Superior temporal gyrus (tissue), 1 donor: ENCODE measurements around the gene GIPR.
"Not testable (repeated sequence)": the region's sequence is repeated elsewhere in the genome, so short reads cannot be mapped to it uniquely, and the experiment has no call there.

Source experiments
- DNase-seq: peaks from one replicate; pipeline ENCODE4 v3.0.0-alpha.2; 2016; ENCODE audit errors: extremely low spot score

Gene GIPR

DNA sequence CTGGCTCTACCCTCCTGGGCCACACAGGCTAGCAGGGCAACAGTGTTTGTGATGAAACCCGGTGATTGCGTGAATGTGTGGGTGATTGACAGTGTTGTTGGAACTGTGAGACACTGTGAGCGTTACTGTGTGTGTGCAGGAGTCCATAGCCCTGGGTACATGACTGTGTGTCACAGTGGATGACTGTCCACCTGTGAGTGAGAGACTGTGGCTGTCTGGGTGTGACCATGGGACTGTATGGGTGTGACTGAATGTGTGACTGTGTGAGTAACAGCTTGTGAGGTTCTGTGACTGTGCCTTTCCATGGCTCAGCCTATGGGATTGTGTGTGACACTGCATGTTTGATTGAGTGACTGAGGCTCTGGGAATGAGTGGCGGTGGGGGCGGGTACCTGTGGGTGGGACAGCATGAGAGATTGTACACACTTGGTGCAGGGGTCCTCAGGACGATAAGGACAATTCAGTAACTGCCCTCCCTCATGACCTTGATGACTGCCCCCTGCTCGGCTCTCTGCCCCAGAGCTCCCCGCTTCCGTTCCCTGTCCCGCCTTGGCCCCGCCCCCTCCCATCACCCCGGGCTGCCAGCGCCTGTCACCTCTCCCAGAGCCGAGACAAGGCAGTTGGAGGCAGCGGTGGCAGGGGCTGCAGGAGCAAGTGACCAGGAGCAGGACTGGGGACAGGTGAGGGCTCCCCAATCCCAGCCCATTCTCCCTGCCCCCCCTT, at the start of gene GIPR:
TSS of gene GIPR (plus strand) at position 602 of the 722 bp plus-strand sequence. CDS start 1,300 bp downstream, outside the sequence.
- no peak for DNase-seq

GRCh38 chr19:45621389-45621788, 46.6 kb upstream of the GIPR start:
- DNase-seq = no peak

- DNase-seq = no peak
Measured at GRCh38 chr19:45621976-45622503, 46.0 kb upstream of the GIPR start.

DNA sequence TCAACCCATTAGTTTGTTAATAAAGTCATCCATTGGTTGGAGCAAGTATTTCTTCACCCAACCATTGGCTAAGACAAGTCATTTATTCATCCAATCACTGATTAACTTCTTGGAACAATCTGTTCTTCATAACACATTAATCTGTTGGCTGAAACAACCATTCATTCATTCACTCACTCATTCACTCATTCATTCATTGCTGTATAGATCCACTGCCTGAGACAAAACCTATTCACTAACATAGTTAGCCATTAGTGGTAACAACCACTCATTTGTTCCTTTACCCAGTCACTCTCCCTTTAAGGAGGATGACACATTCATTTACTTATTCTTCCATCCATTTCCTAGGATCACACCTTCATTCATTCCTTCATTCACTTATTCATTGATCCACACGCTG, 44.0 kb upstream of the GIPR start:
- DNase-seq = no peak

DNA sequence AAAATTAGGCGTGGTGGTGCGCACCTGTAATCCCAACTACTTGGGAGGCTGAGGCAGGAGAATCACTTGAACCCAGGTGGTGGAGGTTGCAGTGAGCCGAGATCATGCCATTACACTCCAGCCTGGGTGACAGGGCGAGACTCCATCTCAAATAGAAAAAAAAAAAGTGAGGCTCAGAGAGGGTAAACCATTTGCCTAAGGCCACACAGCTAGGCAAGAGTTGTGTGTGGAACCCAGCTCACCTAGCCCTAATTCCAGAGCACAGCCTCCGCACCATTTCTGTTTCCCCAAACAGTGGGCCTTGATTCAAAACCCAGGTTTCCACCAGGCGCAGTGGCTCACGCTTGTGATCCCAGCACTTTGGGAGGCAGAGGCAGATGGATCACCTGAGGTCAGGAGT, 39.8 kb upstream of the GIPR start:
- not testable (repeated sequence) for DNase-seq

DNA sequence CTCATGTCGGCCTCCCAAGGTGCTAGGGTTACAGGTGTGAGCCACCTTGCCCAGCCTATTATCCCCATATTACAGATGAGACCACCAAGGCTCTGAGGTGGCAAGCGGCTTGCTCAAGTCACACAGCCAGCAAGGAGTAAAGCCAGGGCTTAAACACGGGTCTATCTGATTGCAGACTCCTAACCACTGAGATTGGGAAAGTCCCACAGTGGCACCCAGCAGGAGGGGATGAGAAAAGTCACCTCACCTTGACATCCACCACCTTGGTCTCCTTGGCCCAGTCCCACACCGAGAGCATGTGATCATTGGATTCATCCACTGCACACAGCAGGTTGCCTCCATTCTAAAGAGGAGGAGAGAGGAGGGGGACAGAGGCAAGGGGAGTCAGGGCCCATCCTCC, 38.3 kb upstream of the GIPR start:
- DNase-seq = no peak

- no peak for DNase-seq
Measured at GRCh38 chr19:45630463-45630862, 37.6 kb upstream of the GIPR start.

DNA sequence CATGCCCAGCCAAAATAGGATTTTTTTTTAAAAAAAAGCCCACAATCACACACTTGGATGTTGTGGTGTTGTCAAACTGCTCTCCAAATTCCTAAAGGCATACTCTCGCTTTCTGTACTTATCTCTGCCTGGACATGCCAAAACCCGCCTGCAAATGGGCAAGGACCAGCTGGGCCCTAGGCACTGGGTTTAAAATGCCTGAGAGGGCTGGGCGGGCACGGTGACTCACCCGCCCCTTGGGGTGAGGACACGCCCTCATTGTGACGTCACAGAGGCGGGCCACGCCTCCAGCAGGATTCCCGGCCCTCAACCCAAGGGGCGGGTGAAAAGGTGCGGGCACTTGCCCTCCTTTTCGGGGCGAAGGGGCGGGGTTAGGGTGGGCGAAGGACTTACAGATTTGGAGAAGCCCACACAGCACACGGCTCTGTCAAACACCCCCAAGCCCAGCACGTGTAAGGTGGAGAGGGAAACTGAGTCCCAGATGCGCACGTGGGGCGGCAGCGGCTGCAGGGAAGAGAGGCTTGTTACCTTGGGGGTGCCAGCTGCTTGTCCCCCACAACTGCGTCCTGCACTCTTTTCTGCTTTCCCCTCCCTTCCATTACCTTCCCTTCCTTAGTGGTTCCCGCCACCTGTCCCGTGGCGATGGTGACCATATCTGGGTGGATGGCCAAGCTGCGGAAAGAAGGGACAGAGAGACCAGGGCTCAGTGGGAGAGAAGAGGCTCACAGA, 35.4 kb upstream of the GIPR start:
- peak; percentile 47 for DNase-seq

GRCh38 chr19:45636275-45636674, 31.7 kb upstream of the GIPR start:
- no peak for DNase-seq

GRCh38 chr19:45636902-45637301, 31.1 kb upstream of the GIPR start:
- DNase-seq = no peak

DNA sequence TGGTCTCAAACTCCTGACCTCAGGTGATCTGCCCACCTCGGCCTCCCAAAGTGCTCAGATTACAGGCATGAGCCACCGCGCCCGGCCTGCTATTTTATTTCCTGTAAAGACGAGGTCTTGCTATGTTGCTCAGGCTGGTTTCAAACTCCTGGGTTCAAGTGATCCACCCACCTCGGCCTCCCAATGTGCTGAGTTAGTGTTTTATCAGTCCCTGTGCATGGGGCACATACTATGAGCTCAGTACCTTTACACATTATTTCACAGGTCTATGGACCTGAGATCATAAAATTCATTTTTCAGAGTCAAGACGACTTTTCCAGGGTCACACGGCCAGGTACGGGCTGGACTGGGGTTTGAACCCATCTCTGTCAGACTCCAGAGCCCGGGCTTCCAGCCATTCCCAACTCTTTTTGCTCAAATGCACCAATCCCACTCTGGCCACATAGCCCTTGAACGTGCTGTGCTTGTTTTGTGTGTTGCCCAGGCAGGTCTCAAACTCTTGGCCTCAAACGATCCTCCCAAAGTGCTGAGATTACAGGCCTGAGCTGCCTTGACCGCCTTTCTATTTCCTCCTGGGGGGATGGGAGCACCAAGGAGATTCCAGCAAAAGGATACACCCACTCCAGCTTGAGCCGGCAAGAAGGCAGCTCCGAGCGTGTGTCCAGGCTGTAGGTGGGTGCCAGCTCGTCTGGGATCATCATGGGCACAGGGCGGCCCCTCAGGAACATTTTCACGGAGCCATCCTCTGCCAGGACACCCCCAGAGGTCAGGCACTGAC, 29.9 kb upstream of the GIPR start:
- no peak for DNase-seq

- DNase-seq = no peak
Measured at GRCh38 chr19:45638930-45639729, 28.9 kb upstream of the GIPR start, which contains the start of gene EML2. Gene EML2, minus strand, starts transcription at chr19:45639397. Its CDS starts 21 bp downstream, at chr19:45639376.

- DNase-seq = no peak
Measured at GRCh38 chr19:45640849-45641273, 27.2 kb upstream of the GIPR start.

GRCh38 chr19:45641274-45642105, 26.5 kb upstream of the GIPR start:
- no peak for DNase-seq

- DNase-seq = peak; percentile 94
Measured at GRCh38 chr19:45643024-45643926, 24.7 kb upstream of the GIPR start.

GRCh38 chr19:45643927-45644771, 23.9 kb upstream of the GIPR start:
- DNase-seq = peak; percentile 68

DNA sequence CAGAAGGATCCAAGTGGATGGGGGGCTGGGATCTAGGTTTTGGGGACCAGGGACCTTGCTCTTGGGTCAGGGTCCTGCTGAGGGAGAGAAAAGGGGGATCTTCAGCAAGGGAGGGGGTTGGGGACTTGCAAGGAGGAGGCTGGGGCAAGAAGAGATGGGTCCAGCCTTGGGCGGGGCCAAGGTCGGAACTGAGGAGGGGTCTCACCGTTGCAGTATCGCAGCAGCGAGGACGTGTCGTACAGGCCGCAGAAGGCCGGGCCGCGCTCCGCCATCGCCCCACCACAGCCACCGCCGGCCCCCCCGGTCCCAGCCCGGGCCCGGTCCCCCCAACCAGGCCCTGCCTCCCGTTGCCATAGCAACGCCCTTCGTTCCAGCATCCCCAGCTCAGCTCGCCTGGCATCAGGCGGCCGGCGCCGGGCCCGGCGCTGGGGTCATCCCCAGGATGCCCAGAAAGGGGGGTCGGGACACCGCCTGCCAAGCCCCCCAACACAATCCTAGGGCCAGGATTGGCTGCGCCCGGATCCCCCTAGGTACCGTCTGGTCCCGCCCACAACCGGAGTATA, 22.9 kb upstream of the GIPR start:
- peak; percentile 10 for DNase-seq
